NT2/D1 (cell line): ENCODE results near the gene CACNA1E.

Source experiments
- SUZ12 ChIP-seq: IDR thresholded peaks from 2 replicates; pipeline ENCODE4 v1.6.1; 2011; ENCODE audit not compliant: insufficient read length, insufficient read depth; ENCODE audit errors: extremely low read depth
- YY1 ChIP-seq: IDR thresholded peaks from 2 replicates; pipeline ENCODE4 v1.6.1; 2011; ENCODE audit not compliant: insufficient read length, insufficient read depth
- ZNF274 ChIP-seq: IDR thresholded peaks from 2 replicates; pipeline ENCODE4 v1.6.1; 2011; ENCODE audit warnings: mild to moderate bottlenecking, low read depth, low read length

DNA sequence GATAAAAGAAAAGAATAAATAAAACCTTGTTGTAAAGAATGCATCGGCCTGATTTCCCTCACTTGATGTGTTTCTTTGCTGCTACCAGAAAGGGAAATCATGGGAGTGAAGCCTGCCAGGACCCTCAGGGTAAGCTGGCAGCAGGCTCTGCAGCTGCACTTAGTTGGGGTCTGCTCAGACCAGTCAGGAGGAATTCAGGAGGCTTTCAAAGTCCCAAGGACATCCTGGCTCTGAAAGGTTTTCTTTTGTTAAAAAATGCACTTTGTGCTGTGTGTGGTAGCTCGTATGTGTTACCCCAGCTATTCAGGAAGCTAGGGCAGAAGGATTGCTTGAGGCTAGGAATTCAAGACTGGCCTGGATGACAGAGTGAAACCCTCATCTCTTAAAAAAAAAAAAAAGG, 323.4 kb downstream of the CACNA1E start:
- TF ChIP-seq YY1 (no peak), ZNF274 (no peak), SUZ12 (no peak)
